SHP77 (cell line): ENCODE results near the gene SNX5.
"Not testable (repeated sequence)": the region's sequence is repeated elsewhere in the genome, so short reads cannot be mapped to it uniquely, and the experiment has no call there.

Experiments used
- DNase-seq, 2 experiments: peaks; one replicate each; lab custom pipeline; 2025; lab: John Stamatoyannopoulos, UW

SNX5 gene

DNA sequence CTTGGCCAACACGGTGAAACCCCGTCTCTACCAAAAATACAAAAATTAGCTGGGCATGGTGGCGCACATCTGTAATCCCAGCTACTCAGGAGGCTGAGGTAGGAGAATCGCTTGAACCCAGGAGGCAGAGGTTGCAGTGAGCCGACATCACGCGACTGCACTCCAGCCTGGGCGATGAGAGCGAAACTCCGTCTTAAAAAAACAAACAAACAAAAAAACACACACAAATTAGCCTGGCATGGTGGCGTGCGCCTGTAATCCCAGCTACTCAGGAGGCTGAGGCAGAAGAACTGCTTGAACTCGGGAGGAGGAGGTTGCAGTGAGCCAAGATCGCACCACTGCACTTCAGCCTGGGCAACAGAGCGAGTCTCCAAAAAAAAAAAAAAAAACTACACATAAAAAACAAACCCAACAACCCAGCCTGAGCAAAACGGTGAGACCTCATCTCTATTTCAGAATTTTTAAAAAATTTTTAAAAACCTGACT, 8.2 kb downstream of the SNX5 start:
- DNase-seq, result not testable (repeated sequence)

DNA sequence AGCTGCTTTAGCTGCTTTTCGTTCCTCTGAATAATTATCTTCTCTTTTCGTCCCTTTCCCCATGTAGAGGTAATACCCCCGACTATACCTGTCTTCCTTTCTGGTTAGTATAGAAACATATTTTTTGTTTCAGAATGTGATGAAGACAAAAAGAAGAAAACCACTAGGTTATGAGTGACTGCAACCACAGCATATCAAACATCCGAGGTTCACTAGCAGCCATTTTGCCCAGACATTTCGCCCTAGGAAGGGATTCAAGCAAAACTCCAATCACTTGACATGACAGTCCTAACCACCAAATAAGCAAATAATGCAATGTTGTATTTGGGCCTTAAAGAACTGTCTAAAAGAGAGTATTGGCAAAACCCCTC, 9.4 kb downstream of the SNX5 start:
- DNase-seq, result no peak

DNA sequence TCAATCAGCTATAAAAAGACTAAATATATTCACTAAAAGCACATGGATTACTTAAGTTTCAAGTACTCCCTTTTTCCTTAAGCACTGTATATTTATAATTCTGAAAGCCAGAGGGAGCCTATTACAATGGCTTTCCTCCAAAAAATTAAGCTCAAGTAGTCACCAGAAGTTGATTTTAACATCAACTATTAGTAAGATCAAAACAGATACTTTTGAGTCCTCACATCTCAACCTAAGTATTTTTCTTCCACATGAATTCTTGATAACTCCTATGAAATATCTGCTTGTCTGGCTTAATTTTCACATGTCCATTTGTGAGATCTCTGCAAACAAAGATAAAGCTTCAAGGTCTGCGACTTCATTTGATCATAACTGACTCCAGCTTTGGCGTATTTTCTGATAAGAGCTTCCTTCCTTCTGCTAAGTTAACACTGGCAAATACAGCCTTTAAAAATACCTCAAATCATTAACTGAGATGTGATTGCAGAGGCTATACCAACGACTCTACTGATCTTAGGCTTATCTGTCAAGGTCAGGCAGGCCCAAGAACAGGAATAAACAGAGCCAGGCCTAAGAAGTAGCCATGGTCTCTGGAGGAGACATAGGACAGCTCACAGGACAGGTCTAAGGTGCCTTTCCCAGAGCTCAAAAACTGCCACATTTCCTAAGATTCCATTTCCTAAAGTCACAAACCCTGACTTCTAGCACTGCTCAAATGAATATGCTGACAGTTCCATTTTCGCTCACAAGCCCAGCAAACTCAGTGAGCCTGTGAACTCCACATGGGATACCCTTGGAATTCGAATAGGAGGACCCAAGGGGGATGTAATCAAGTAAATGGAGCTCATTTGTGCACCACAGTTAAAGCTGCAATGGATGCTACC, 10.0 kb downstream of the SNX5 start:
- DNase-seq, result no peak

DNA sequence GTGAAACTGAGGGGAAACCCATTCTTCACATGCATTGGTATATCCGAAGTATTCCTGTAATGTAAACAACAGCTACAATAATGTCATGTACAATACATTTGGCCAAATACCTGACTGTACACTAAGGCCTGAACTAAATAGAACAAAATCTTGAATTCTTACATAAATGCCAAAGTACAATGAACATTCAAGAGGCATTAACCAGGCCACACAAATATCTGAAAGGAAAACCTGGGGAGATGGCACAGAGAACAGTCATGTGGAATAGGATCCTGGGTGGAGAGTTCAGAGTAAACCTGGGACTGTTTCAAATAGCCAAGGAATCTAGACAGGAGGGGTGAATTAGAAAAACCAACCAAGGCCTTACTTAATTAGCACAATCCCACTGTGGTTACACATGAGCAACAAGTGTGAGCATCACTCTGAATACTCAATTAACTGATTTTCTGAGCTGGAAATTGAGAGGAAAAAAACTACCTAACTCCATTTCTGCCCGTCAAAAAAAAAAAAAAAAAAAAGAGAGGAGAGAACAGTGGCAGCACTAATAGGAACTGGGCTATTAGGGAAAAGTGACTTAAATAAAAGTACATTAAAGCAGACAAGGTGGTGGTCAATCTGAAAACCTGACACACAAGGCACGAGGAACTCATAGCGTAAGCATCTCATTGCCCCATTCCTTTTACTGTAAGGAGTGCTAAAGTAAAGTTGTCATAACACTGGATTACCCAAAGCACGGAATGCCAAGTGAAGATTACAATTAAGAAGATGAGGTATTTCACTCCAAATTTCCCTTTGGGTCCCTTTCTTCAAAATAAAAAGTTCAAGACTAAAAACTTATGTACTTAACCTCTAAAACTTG, 10.9 kb downstream of the SNX5 start:
- no peak for DNase-seq

DNA sequence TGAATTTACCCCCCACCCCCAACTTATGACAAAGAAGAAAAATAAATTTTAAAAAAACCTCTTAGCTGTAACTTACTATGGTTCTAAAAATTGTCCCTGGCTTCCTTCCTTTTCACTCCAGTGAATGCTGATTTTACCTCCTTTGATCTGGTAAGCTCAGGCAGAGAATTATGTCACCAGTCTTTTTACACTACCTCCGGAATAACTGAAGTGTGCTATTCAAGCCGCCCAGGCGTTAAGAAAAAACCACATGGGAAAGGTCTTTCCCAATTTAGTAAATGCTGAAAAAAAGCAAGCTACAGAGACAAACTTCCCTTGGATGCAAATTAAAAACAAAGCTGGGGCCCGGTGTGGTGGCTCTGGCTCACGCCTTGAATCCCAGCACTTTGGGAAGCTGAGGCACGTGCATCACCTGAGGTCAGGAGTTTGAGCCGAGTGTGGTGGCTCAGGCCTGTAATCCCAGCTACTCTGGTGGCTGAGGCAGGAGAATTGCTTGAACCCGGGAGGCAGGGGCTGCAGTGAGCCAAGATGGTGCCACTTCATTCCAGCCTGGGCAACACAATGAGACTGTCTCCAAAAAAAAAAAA, 12.4 kb downstream of the SNX5 start:
- DNase-seq, result no peak

DNA sequence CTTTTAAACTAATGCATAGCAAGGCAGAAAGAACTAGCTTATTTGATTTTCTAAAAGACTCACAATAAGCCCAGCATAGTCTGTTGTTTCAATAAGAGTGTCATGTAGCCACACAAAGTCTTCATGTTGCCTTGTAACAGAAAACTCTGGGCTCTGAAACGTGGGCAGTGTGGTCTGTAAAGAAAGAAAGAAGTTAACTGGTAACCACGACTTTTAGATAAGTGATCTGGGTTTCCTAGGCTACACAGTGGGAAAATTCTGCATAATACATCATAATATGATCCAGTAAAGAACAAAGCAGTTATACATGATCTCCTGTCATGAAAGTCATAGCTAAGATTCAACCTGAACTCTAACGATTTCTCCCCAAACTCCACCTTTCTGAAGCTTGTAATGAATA, 13.3 kb downstream of the SNX5 start:
- no peak for DNase-seq

DNA sequence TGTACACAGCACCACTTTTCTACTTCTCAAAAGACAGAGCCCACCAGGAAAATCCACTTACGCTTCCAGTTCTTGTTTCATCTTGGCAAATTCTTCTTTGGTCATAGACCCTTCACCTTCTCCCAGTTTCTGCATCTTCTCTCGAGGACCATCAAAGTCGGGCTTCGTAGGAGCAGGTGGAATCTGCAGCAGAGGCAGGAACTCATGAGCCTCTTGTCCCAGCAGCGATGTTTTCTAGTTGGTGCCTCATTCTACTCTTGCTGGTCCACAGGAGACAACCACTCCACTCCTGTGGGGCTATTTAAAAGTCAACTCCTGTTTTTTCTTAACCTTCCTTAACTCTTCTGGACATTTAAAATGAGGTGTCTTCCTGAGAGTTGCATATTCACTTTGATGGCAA, 14.7 kb downstream of the SNX5 start:
- DNase-seq, result no peak

DNA sequence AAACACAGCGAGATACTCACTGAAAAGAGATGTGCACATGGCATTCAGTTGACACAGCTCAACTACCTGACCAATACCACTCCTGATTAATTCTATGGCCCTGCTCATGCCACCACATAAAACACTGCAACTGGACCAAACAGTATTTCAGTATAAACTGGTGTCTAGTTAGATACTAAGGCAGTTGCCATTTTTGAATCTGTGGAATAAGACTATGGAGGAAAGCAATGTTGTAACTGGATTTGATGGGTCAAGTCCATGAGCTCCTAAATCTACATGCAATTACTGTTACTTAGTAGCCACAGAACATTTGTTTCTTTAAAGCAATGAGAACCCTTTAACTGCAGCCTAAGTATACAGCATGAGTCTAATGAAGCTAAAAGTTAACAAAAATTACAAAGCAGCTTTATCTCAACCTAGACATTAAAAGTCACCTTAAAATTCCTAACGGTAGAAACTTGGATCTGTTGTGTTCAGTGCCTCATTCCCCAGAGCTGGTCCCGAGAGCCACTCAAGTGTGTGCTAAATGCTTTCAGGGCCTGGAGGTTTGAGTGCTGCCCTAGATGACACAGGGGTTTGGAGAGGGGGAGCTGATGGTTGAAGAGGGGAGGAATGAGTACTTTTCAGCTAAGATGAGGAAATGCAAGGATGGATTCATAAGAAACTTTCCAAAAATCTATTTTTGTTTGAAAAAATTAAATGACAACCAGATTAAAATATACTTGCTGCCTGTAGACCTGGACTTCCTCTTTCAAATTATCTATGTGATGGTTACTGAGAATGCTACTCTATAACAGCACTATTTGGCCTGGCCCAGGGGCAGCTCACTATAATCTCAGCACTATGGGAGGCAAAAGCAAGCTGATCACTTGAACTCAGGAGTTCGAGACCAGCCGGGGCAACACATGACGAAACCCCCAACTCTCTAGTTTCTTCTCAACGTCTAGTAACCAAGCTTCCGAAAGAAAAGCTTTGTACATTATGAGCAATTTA, 15.6 kb downstream of the SNX5 start:
- no peak for DNase-seq

DNA sequence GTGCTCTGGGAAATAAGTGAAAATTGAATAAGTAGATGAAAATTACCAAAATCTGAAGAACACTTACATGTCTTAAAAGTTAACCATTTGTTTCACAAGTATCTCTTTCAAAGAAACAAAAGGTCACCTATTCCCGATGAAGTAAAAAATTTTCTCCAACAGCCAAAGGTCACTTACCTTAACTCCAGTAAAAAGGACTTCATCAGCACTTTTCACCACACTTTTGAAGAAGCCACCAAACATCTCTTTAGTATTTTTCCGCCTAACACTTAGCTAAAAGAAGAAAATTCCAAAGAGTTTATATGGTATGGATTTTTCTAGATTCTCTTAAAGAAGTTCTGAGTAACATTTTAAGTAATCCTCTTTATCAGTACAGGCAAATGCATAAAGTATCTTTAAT, 17.3 kb downstream of the SNX5 start:
- no peak for DNase-seq

DNA sequence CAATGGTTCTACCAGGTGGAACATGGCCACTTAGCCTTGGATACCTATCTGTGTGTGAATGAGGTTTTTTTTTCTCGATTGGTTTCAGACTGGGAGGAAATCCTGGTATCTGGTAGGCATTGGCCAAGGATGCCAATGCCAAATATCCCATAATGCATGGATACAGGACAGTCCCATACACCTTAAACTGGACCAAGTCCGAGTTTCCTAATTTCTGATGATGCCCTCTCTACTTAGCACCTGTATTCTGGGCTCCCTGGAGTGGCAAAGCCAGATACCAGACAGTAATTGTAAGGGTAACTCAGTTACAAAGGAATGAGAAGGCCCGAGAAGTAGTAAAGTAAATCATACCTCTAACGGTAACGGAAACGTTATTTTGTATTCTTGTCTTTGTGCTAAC, 17.9 kb downstream of the SNX5 start:
- DNase-seq, result no peak

DNA sequence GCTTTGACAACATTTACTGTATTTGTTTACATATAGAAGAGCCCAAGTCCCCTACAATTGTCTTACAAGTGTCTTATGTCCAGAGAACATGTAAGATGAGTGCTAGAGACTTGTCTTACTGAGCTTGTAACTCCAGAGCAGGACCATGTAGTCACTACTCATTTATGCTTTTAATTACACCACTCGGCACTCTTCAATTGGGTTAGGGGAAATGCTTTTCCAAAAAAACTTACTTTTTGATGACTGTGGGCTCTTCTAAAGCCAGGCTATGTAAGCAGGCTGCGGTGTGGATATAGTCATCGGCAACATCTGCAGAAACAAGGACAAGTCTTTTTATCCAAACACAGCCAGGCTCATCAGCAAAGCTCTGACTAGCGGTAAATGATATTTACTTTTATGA, 18.7 kb downstream of the SNX5 start:
- DNase-seq, result no peak

DNA sequence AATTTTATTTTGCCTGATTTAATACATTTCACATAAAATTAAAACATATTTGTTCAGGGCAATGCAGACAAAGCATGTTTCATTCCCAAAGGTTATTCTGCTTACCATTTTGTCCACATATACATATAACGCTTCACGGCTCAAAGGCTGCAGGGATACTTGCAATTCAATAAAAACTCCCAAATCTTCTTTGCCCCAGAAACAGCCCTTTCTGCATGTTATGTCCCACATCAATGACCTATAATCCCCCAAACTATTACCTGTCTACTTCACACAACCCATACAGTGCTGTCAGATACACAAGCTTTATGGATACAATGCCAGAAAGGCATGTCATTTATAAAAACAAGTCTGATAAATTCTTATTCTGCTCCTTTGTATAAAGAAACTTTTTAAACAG, 20.2 kb downstream of the SNX5 start:
- no peak for DNase-seq

DNA sequence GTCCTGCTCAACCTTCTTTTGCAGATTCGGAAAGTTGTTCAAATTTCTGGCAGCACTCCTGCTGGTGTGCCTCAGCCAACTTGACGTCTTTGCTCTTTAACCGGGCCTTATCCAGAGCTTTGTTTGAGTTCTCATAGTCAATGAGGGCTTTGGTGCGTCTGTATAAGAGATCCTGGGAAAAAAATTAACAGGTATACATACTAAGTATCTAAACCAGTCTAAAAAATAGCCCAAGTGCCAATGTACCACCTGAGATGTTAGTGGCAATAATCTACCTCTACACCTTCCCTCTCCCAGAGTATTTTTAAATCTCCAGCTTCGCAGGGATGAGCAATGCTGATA, 21.1 kb downstream of the SNX5 start:
- DNase-seq, result no peak

DNA sequence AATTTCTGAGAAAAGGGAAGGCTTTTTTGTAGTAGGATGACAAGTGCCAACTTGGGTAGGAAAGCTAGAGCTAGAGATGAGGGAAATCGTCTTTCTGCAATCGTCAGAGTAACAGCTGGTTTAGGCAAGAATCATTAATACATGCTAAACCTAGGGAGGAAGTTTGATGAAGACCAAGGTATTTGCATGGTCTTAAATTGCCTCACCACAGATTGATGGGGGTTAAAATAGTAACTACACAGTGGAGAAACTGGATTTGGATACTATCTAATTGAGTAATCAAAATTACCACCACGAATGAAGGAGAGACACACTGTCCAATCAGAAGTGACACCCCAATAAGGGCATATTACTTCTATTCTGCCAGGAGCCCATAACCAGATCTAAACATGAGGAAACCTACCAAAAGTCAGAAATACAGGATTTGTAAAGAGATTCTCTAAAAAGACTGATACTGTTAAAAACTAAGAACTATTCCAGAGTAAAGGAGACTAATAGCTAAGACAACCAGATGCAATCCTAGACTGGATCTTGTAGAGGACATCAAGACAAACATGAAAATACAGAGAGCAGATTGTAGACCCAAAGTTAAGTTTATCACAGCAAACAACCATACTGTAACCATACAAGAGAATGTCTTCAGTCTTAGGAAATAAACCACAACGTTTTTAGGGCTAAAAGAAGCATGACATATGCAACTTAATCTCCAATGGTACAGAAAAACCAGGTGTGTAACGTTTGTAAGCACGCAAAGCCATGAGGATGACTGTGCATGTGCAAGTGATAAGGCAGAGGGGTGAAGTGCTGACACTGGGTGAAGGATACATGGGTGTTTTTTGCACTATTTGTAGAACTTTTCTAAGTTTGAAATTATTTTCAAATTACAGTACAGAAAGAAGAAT, 21.8 kb downstream of the SNX5 start:
- no peak for DNase-seq

DNA sequence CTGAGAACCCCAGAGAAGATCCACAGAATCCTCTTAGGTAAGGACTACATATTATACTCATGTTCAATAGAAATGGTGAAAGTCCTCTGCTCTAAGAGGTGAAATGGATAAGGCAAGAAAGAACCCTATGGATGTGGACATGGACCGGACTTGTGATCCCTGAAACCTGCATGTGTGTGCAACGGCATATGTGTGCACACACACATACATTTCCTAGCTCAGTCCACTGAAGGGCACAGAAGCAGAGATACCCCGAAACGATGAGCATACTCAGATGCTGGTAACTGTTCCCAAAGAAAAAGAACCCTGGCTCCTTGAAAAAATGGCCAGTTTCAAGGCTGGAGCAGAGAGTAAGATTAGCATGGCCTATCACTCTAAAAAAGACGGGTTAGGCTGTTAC, 22.6 kb downstream of the SNX5 start:
- no peak for DNase-seq

DNA sequence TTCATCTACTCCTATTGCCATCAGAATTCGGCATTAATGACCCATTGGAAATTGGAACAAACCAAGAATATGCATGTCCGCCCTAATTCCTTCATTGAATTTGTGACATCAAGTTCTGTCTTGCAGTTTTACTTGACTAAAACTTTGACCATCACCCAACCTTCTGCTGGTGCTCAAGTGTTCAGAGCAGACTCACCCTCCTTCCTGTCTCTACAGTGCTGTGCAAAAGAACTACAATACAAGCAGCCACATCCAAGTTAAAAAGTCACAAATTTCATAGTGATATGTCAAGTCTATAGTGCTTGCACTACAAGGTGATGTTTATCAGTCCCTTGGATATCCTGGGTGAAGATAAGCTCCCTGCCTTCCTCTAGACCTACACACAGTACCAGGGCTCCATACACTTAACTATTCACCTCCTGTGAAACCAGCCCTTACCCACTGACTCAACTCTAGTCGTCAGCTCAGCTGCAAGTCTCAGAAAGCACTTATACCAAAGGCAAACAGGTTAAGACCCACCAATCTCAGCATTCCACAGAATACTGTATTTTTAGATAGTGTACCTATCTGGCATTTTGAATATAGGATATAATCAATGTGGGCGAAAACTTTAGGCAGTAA, 23.6 kb downstream of the SNX5 start:
- DNase-seq, result no peak

DNA sequence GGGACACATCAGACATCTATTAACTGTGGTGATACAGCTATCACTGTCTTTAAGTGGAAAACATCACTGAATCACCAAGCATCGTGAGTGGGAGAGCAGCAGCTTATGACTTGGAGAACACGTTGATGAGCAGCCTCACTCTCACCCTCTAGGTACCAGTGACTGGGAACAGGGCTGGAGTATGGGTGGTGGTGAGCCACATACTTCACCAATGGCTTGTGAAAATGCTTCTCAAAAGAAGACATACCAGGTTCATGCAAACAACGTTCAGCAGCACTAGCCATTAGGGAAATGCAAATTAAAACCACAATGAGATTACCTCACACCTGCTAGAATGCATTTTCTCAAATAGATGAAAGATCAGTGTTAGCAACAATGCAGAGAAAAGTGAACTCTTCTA, 25.3 kb downstream of the SNX5 start:
- no peak for DNase-seq

DNA sequence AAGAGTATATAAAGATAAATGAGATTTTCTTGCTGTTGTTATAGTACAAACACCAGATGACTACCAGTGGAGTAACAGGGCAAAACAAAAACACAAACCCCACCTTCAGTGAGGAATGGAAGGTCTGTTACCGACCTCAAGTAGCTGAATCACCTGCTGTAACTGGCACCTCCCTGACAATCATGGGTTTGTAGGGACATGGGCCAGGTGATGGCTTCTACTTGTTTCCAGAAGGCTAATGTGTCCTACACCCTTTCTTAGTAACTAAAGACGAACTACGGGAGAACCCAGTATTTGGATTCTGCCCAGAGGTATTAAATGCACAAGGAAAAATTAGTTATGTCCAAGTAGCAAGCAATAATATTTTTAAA, 26.8 kb downstream of the SNX5 start:
- no peak for DNase-seq

DNA sequence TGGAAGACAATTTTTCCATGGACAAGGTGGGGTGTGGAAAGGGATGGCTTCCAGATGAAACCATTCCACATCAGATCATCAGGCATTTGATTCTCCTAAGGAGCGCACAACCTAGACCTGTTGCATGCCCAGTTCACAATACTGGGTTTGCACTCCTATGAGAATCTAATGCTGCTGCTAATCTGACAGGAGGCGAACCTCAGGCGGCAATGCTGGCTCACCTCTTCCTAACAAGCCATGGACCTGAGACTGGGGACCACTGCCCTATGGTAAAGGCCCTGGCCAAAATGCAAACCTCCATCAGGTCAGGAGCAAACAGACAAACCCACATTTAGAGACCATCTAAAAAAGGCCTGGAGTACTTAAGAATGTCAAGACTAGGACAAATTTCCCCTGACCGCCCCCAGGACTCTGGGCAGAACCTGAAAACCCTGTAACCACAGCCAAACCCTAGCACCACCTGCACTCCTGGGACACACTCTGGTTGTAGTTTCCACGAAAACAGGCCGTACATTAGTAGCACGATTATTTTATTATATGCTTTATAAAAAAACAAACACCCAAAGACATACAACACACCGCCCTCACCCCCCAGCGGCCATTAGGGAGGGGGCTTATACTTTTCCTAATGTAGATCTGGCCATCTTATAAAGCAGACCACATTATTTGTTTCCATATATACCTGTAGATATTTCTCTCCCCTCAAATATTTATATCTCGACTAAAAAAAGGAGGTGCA, 27.3 kb downstream of the SNX5 start:
- no peak for DNase-seq
